Transverse colon (tissue), 4 donors: ENCODE data around the gene TP53AIP1.

ENCODE experiments used
- CTCF ChIP-seq, 5 experiments: fragments of 200-600 bp in 3 of 5; fragments of 450-650 bp in 2 of 5; sonication (generic) in 3 of 5; IDR thresholded peaks; 1 replicate in 2 of 5; 2 replicates in 3 of 5; pipeline ENCODE4 v1.5.1; 2016 to 2017; ENCODE audit warnings: antibody characterized with exemption in 5 of 5, inconsistent platforms in 3 of 5, mild to moderate bottlenecking in 2 of 5, moderate library complexity in 1 of 5
- POLR2A ChIP-seq: fragments of 450-650 bp; IDR thresholded peaks from one replicate; pipeline ENCODE4 v1.6.1; 2016; ENCODE audit warnings: antibody characterized with exemption, mild to moderate bottlenecking, moderate library complexity
- POLR2AphosphoS5 ChIP-seq, 3 donors: sonication (generic); formaldehyde crosslinking; IDR thresholded peaks; one replicate each; pipeline ENCODE4 v1.6.1; 2016; ENCODE audit warnings: antibody characterized with exemption in 3 of 3

- TF ChIP-seq CTCF (IDR thresholded peaks at IDR 0.05): no peak
- TF ChIP-seq POLR2AphosphoS5 (IDR thresholded peaks at IDR 0.05): no peak
- no peak for TF ChIP-seq POLR2A
Measured at GRCh38 chr11:128913806-128914205, 28.9 kb downstream of the TP53AIP1 start.
